Kidney epithelial cell (primary cell): ENCODE results near the gene RAD54L2. TPM values are rescaled to one million over a fixed set of nuclear protein-coding genes. Genes with fewer than 3 reads are reported as not detected.
"Not testable (repeated sequence)": the region's sequence is repeated elsewhere in the genome, so short reads cannot be mapped to it uniquely, and the experiment has no call there.

ENCODE experiments used
- DNase-seq: peaks from one replicate; pipeline ENCODE4 v3.0.0-alpha.2; 2010; ENCODE audit warnings: low read depth
- H3K27me3 ChIP-seq: 2 replicates; pipeline ENCODE4 v1.6.0; 2011; ENCODE audit warnings: low read length; ENCODE audit not compliant: control insufficient read depth, insufficient read depth
- H3K36me3 ChIP-seq: 2 replicates; pipeline ENCODE4 v1.5.1; 2011; ENCODE audit warnings: low read length; ENCODE audit not compliant: control insufficient read depth, insufficient read depth
- H3K4me3 ChIP-seq: 2 replicates; pipeline ENCODE4 v1.5.1; 2011; ENCODE audit warnings: low read depth, mild to moderate bottlenecking, control low read depth, low read length
- total RNA-seq: library from RNA; depleted of rRNA; stranded (reverse); fragments of >200 nt; gene quantifications from 2 replicates; pipeline ENCODE4 v1.2.3, GENCODE V29; 2015
- TF ChIP-seq, protein P1 (sequence below): IDR thresholded peaks from 2 replicates; pipeline ENCODE4 v1.5.1; 2011; ENCODE audit warnings: mild to moderate bottlenecking, moderate library complexity, low read length, control low read depth, inconsistent platforms; ENCODE audit not compliant: insufficient read depth, poor library complexity, severe bottlenecking

Gene RAD54L2
- total RNA-seq, 1 donor from 2014 or later = 20.5 TPM

DNA sequence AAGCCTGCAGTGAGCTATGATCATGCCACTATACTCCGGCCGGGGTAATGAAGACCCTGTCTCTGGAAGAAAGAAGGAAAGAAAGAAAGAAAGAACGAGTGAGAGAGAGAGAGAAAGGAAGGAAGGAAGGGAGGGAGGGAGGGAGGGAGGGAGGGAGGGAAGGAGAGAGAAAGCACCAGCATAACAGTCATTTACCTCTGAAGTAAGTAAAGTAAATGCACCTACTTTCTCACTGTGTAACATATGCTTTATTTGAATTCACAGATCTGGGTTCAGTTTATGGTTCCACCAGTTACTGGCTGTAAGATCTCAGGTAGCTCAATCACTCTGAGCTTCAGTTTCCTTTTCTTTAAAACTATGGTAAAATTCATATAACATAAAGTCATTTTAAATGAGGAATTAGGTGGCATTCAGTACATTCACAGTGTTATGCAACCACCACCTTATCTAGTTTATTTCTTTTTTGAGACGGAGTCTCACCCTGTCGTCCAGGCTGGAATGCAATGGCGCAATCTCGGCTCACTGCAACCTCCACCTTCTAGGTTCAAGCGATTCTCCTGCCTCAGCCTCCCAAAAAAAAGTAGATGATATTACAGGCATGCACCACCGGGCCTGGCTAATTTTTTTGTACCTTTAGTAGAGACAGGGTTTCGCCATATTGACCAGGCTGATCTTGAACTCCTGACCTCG is 16.1 kb upstream of the RAD54L2 start:
- Histone ChIP-seq H3K27me3 (no peaks in the 10 kb centered on the region), H3K36me3 (no peaks in the 10 kb centered on the region), H3K4me3 (no peak overlapping the region)
- no peak for DNase-seq
- TF ChIP-seq, protein P1, sequence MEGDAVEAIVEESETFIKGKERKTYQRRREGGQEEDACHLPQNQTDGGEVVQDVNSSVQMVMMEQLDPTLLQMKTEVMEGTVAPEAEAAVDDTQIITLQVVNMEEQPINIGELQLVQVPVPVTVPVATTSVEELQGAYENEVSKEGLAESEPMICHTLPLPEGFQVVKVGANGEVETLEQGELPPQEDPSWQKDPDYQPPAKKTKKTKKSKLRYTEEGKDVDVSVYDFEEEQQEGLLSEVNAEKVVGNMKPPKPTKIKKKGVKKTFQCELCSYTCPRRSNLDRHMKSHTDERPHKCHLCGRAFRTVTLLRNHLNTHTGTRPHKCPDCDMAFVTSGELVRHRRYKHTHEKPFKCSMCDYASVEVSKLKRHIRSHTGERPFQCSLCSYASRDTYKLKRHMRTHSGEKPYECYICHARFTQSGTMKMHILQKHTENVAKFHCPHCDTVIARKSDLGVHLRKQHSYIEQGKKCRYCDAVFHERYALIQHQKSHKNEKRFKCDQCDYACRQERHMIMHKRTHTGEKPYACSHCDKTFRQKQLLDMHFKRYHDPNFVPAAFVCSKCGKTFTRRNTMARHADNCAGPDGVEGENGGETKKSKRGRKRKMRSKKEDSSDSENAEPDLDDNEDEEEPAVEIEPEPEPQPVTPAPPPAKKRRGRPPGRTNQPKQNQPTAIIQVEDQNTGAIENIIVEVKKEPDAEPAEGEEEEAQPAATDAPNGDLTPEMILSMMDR = no peak

DNA sequence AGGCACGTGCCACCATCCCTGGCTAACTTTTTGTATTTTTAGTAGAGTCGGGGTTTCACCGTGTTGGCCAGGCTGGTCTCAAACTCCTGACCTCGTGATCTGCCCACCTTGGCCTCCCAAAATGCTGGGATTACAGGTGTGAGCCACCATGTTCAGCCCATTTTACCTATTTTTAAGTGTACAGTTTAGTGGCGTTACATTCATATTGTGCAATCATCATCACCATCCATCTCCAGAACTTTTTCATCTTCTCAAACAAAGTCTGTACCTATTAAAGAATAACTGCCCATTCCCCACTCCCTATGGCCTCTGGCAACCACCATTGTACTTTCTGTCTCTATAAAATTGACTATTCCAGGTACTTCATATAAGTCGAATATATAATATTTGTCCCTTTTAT is 13.6 kb upstream of the RAD54L2 start:
- not testable (repeated sequence) for H3K27me3 ChIP-seq, DNase-seq, H3K4me3 ChIP-seq, H3K36me3 ChIP-seq

DNA sequence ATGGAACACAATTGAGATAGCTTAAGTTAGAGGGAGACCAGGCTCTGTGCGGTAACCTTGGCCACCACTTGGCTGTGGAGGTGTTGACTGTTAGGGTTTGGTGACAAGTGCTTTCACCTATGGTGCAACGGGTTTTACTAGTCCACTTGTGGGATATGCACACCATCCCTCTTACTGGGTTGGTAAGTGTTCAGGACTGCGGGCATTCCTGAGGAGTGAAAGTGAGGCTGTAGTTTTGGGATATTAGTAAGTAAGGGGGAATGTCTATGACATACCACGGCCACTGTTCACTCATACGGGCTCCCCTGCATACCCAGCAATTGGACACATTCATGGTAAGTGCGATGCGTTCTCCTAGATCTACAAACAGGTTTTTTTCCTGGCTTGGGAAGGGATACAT is 8.0 kb upstream of the RAD54L2 start:
- no peaks in the 10 kb centered on the region for H3K36me3 ChIP-seq
- no peak overlapping the region for H3K4me3 ChIP-seq
- H3K27me3 ChIP-seq = no peaks in the 10 kb centered on the region
- TF ChIP-seq, protein P1 = no peak
- DNase-seq = no peak

DNA sequence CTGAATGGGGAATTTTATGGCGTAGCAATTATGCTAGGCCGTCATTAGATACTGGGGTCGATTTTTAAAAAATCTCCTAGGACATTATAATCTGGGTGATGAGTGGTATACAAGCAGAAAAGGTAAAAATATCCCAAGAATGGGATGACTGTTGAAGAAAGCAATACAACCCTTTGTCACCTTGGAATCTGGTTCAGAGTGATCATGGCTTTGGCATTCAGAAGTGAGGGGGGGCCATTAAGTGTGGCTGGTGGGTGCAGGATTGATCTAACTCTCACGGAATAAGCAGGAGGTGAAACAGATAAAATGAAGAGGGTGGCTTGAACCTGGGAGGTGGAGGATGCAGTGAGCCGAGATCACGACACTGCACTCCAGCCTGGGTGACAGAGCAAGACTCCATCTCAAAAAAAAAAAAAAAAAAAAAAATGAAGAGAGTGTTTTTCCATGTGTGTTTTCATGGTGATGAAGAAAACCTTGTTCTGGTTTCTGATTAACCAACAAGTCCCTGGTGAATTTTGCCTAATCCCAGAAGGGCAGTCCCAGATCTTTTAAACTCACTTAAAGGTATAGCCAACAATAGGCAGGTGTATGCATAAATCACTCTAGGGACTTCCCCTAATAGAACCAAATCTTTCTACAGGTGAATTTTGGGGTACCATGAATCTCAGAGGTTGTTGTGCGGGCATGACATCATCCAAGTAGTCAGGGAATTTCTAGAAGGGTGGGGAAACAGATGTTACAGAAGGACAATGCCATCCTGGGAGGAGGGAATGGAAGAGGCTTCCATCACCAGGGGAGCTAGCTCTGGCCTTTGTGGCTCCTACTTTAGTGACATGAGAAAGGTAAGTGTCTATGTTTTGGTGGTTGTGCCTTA is 3.1 kb upstream of the RAD54L2 start:
- H3K27me3 ChIP-seq = no peaks in the 10 kb centered on the region
- DNase-seq = no peak
- TF ChIP-seq, protein P1 = no peak
- H3K36me3 ChIP-seq = no peaks in the 10 kb centered on the region
- no peak overlapping the region for H3K4me3 ChIP-seq

DNA sequence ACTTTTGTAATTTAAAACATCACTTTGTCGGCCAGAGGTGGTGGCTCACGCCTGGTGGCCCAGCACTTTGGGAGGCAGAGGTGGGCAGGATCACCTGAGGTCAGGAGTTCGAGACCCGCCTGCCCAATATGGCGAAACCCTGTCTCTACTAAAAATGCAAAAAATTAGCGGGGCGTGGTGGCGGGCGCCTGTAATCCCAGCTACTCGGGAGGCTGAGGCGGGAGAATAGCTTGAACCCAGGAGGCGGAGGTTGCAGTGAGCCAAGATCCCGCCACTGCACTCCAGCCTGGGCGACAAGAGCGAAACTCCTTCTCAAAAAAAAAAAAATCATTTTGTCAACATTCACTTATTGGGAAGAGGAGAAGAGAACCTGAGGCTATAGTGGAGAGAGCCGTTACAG is 888 bp upstream of the RAD54L2 start:
- not testable (repeated sequence) for H3K27me3 ChIP-seq, DNase-seq, H3K36me3 ChIP-seq
- H3K4me3 ChIP-seq = peak overlapping the region; percentile 70

DNA sequence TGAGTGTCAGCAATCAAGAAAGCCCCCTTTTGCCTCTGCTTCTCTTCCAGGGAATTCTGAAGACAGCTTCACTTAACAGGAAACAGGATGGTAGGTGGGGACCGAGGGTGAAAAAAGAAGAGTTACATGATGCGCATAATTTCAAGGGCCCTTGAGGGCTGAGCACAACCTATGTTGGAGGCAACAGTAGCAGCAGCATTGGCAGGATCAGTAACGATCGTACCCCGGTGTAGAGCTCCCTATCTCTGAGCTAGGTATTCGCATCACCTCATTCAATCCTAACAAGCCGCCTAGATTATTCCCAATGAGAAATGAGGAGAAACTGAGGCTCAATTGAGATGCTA is 432 bp upstream of the RAD54L2 start:
- TF ChIP-seq, protein P1 = no peak
- Histone ChIP-seq H3K36me3 (no peaks in the 10 kb centered on the region), H3K27me3 (no peaks in the 10 kb centered on the region), H3K4me3 (peak overlapping the region; percentile 70)
- no peak for DNase-seq
